ENCODE measurements around the gene BAIAP2. TPM values are rescaled to one million over a fixed set of nuclear protein-coding genes. Genes with fewer than 3 reads are reported as not detected.
"Not testable (repeated sequence)": the region's sequence is repeated elsewhere in the genome, so short reads cannot be mapped to it uniquely, and the experiment has no call there.

Gene BAIAP2
- total RNA-seq, 1 donor from 2014 or later: 7.3 TPM

GRCh38 chr17:81153340-81153803 is 118.4 kb downstream of the BAIAP2 start:
- H3K4me1 ChIP-seq (ENCODE audit: control insufficient read depth in 3 of 3, insufficient read depth in 3 of 3, low read length in 3 of 3): peaks cover 0 to 4% (median 0%) of the 10 kb centered on the region in 3 donors
- peaks cover 3 to 7% (median 5%) of the 10 kb centered on the region in 3 donors for H3K27me3 ChIP-seq (ENCODE audit: control insufficient read depth in 3 of 3, insufficient read depth in 3 of 3, low read length in 3 of 3)
- no peak overlapping the region for H3K4me3 ChIP-seq (ENCODE audit: low read length in 3 of 3)
- H3K27ac ChIP-seq (ENCODE audit: low read depth, low read length): no peak overlapping the region
- H3K9me3 ChIP-seq (ENCODE audit: control insufficient read depth in 3 of 3, low read length in 3 of 3): no peaks in the 10 kb centered on the region
- H3K36me3 ChIP-seq (ENCODE audit: control insufficient read depth in 3 of 3, insufficient read depth in 3 of 3, low read length in 3 of 3): no peaks in the 10 kb centered on the region
- H3K9ac ChIP-seq (ENCODE audit: low read depth in 1 of 3, low read length in 3 of 3): no peak overlapping the region

GRCh38 chr17:81154016-81154415 is 119.1 kb downstream of the BAIAP2 start:
- not testable (repeated sequence) for H3K36me3 ChIP-seq (ENCODE audit: control insufficient read depth in 3 of 3, insufficient read depth in 3 of 3, low read length in 3 of 3); H3K27ac ChIP-seq (ENCODE audit: low read depth, low read length); H3K4me3 ChIP-seq (ENCODE audit: low read length in 3 of 3); H3K4me1 ChIP-seq (ENCODE audit: control insufficient read depth in 3 of 3, insufficient read depth in 3 of 3, low read length in 3 of 3); H3K9ac ChIP-seq (ENCODE audit: low read depth in 1 of 3, low read length in 3 of 3); H3K9me3 ChIP-seq (ENCODE audit: control insufficient read depth in 3 of 3, low read length in 3 of 3); H3K27me3 ChIP-seq (ENCODE audit: control insufficient read depth in 3 of 3, insufficient read depth in 3 of 3, low read length in 3 of 3)

GRCh38 chr17:81154961-81155360 is 120.0 kb downstream of the BAIAP2 start:
- no peaks in the 10 kb centered on the region for H3K9me3 ChIP-seq (ENCODE audit: control insufficient read depth in 3 of 3, low read length in 3 of 3)
- H3K9ac ChIP-seq (ENCODE audit: low read depth in 1 of 3, low read length in 3 of 3): no peak overlapping the region
- H3K27me3 ChIP-seq (ENCODE audit: control insufficient read depth in 3 of 3, insufficient read depth in 3 of 3, low read length in 3 of 3): peaks cover 0 to 11% (median 7%) of the 10 kb centered on the region in 3 donors
- peaks cover 0 to 4% (median 0%) of the 10 kb centered on the region in 3 donors for H3K4me1 ChIP-seq (ENCODE audit: control insufficient read depth in 3 of 3, insufficient read depth in 3 of 3, low read length in 3 of 3)
- H3K36me3 ChIP-seq (ENCODE audit: control insufficient read depth in 3 of 3, insufficient read depth in 3 of 3, low read length in 3 of 3): no peaks in the 10 kb centered on the region
- H3K4me3 ChIP-seq (ENCODE audit: low read length in 3 of 3): no peak overlapping the region
- H3K27ac ChIP-seq (ENCODE audit: low read depth, low read length): no peak overlapping the region

GRCh38 chr17:81156866-81157805 is 122.2 kb downstream of the BAIAP2 start:
- no peak overlapping the region for H3K4me3 ChIP-seq (ENCODE audit: low read length in 3 of 3)
- no peak overlapping the region for H3K9ac ChIP-seq (ENCODE audit: low read depth in 1 of 3, low read length in 3 of 3)
- peaks cover 0 to 4% (median 3%) of the 10 kb centered on the region in 3 donors for H3K4me1 ChIP-seq (ENCODE audit: control insufficient read depth in 3 of 3, insufficient read depth in 3 of 3, low read length in 3 of 3)
- no peaks in the 10 kb centered on the region for H3K9me3 ChIP-seq (ENCODE audit: control insufficient read depth in 3 of 3, low read length in 3 of 3)
- no peaks in the 10 kb centered on the region for H3K36me3 ChIP-seq (ENCODE audit: control insufficient read depth in 3 of 3, insufficient read depth in 3 of 3, low read length in 3 of 3)
- no peak overlapping the region for H3K27ac ChIP-seq (ENCODE audit: low read depth, low read length)
- H3K27me3 ChIP-seq (ENCODE audit: control insufficient read depth in 3 of 3, insufficient read depth in 3 of 3, low read length in 3 of 3): peaks cover 0 to 16% (median 6%) of the 10 kb centered on the region in 3 donors

GRCh38 chr17:81157848-81158687 is 123.1 kb downstream of the BAIAP2 start:
- Histone ChIP-seq H3K9me3 (ENCODE audit: control insufficient read depth in 3 of 3, low read length in 3 of 3) (no peaks in the 10 kb centered on the region), H3K9ac (ENCODE audit: low read depth in 1 of 3, low read length in 3 of 3) (no peak overlapping the region), H3K36me3 (ENCODE audit: control insufficient read depth in 3 of 3, insufficient read depth in 3 of 3, low read length in 3 of 3) (no peaks in the 10 kb centered on the region), H3K27me3 (ENCODE audit: control insufficient read depth in 3 of 3, insufficient read depth in 3 of 3, low read length in 3 of 3) (peaks cover 0 to 19% (median 6%) of the 10 kb centered on the region in 3 donors), H3K4me1 (ENCODE audit: control insufficient read depth in 3 of 3, insufficient read depth in 3 of 3, low read length in 3 of 3) (peaks cover 0 to 4% (median 3%) of the 10 kb centered on the region in 3 donors), H3K4me3 (ENCODE audit: low read length in 3 of 3) (no peak overlapping the region), H3K27ac (ENCODE audit: low read depth, low read length) (no peak overlapping the region)

- H3K9me3 ChIP-seq (ENCODE audit: control insufficient read depth in 3 of 3, low read length in 3 of 3): no peaks in the 10 kb centered on the region
These were observed 124.0 kb downstream of the BAIAP2 start for GRCh38 chr17:81158688-81159590.

GRCh38 chr17:81159611-81160265 is 124.8 kb downstream of the BAIAP2 start:
- H3K36me3 ChIP-seq (ENCODE audit: control insufficient read depth in 3 of 3, insufficient read depth in 3 of 3, low read length in 3 of 3): no peaks in the 10 kb centered on the region
- no peak overlapping the region for H3K9ac ChIP-seq (ENCODE audit: low read depth in 1 of 3, low read length in 3 of 3)
- H3K4me3 ChIP-seq (ENCODE audit: low read length in 3 of 3): no peak overlapping the region
- H3K27me3 ChIP-seq (ENCODE audit: control insufficient read depth in 3 of 3, insufficient read depth in 3 of 3, low read length in 3 of 3): peaks cover 6 to 33% (median 15%) of the 10 kb centered on the region in 3 donors
- peaks cover 0 to 3% (median 0%) of the 10 kb centered on the region in 3 donors for H3K4me1 ChIP-seq (ENCODE audit: control insufficient read depth in 3 of 3, insufficient read depth in 3 of 3, low read length in 3 of 3)
- H3K9me3 ChIP-seq (ENCODE audit: control insufficient read depth in 3 of 3, low read length in 3 of 3): no peaks in the 10 kb centered on the region
- H3K27ac ChIP-seq (ENCODE audit: low read depth, low read length): no peak overlapping the region

More at GRCh38 chr17:81158688-81159590, 124.0 kb downstream of the BAIAP2 start:
- Histone ChIP-seq H3K4me1 (ENCODE audit: control insufficient read depth in 3 of 3, insufficient read depth in 3 of 3, low read length in 3 of 3) (peaks cover 0 to 3% (median 0%) of the 10 kb centered on the region in 3 donors), H3K27ac (ENCODE audit: low read depth, low read length) (no peak overlapping the region), H3K4me3 (ENCODE audit: low read length in 3 of 3) (no peak overlapping the region), H3K27me3 (ENCODE audit: control insufficient read depth in 3 of 3, insufficient read depth in 3 of 3, low read length in 3 of 3) (peaks cover 4 to 25% (median 8%) of the 10 kb centered on the region in 3 donors), H3K36me3 (ENCODE audit: control insufficient read depth in 3 of 3, insufficient read depth in 3 of 3, low read length in 3 of 3) (no peaks in the 10 kb centered on the region), H3K9ac (ENCODE audit: low read depth in 1 of 3, low read length in 3 of 3) (no peak overlapping the region)

GRCh38 chr17:81160306-81160705 is 125.4 kb downstream of the BAIAP2 start:
- H3K9ac ChIP-seq (ENCODE audit: low read depth in 1 of 3, low read length in 3 of 3): peak overlapping the region in 1 of 3 donors; percentile 38
- H3K27me3 ChIP-seq (ENCODE audit: control insufficient read depth in 3 of 3, insufficient read depth in 3 of 3, low read length in 3 of 3): peaks cover 10 to 38% (median 20%) of the 10 kb centered on the region in 3 donors
- H3K9me3 ChIP-seq (ENCODE audit: control insufficient read depth in 3 of 3, low read length in 3 of 3): no peaks in the 10 kb centered on the region
- H3K4me3 ChIP-seq (ENCODE audit: low read length in 3 of 3): no peak overlapping the region
- peaks cover 0 to 3% (median 0%) of the 10 kb centered on the region in 3 donors for H3K4me1 ChIP-seq (ENCODE audit: control insufficient read depth in 3 of 3, insufficient read depth in 3 of 3, low read length in 3 of 3)
- no peak overlapping the region for H3K27ac ChIP-seq (ENCODE audit: low read depth, low read length)
- H3K36me3 ChIP-seq (ENCODE audit: control insufficient read depth in 3 of 3, insufficient read depth in 3 of 3, low read length in 3 of 3): no peaks in the 10 kb centered on the region

Data from skeletal muscle tissue (tissue), 4 donors.